ENCODE data around the gene PYDC1.

GRCh38 chr16:31206776-31207175 lies 10.2 kb downstream of the PYDC1 start:
- TF ChIP-seq POLR2A (IDR thresholded peaks at IDR 0.05; ENCODE audit: low read length) (no peak), GATA1 (IDR thresholded peaks at IDR 0.05; ENCODE audit: low read depth, low read length) (no peak)
